Activated naive CD8-positive, alpha-beta T cell (primary cell): ENCODE measurements around the gene NLRC5.
"Not testable (repeated sequence)": the region's sequence is repeated elsewhere in the genome, so short reads cannot be mapped to it uniquely, and the experiment has no call there.

Source experiments
- H3K27ac Mint-ChIP-seq: one replicate; pipeline ENCODE4 v1.8.0; 2021; ENCODE audit warnings: mixed read lengths
- H3K27me3 Mint-ChIP-seq: one replicate; pipeline ENCODE4 v1.8.0; 2021; ENCODE audit warnings: mixed read lengths
- H3K36me3 Mint-ChIP-seq: one replicate; pipeline ENCODE4 v1.8.0; 2021; ENCODE audit warnings: mixed read lengths
- H3K4me1 Mint-ChIP-seq: one replicate; pipeline ENCODE4 v1.8.0; 2021; ENCODE audit warnings: low read depth, mixed read lengths
- H3K4me3 Mint-ChIP-seq: one replicate; pipeline ENCODE4 v1.8.0; 2021; ENCODE audit warnings: mild to moderate bottlenecking, mixed read lengths
- H3K9me3 Mint-ChIP-seq: one replicate; pipeline ENCODE4 v1.8.0; 2021; ENCODE audit warnings: low read depth, mixed read lengths

The NLRC5 gene

DNA sequence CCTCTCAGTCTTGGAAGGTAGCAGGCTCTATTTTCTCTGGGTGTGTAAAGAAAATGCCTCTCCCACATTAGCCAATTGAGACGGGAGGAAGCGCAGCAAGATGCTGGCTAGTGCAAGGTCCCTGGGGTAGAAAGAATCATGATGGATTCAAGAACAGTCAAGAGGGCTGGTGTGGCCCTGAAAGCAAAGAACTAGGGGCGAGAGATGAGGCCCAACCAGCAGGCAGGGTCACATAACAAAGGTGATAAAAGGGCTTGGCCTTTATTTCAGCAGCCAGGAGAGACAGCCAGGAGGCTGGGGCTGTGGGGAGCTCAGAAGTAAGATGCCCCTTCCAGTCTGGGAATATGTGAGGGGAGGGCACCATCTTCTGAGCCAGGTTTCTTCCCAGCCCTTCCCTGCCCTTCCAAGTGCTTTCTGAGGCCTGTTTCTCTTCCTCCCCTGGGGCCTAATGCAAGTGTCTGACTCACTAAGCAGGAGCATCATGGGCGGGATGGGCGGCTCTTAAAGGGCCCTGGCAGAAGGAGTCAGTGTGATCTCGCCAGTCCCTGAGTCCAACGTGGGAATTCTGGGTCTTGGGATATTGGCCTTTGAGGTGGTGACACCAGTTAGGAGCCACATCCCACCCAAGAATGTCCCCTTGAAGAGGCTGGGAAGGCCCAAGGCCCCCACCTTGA, 3.9 kb upstream of the NLRC5 start:
- Mint-ChIP-seq H3K4me3 (peak overlapping the region; percentile 96), H3K36me3 (peaks cover 38% of the 10 kb centered on the region), H3K27me3 (no peaks in the 10 kb centered on the region), H3K9me3 (no peaks in the 10 kb centered on the region), H3K4me1 (peaks cover 74% of the 10 kb centered on the region), H3K27ac (peak overlapping the region; percentile 100)

DNA sequence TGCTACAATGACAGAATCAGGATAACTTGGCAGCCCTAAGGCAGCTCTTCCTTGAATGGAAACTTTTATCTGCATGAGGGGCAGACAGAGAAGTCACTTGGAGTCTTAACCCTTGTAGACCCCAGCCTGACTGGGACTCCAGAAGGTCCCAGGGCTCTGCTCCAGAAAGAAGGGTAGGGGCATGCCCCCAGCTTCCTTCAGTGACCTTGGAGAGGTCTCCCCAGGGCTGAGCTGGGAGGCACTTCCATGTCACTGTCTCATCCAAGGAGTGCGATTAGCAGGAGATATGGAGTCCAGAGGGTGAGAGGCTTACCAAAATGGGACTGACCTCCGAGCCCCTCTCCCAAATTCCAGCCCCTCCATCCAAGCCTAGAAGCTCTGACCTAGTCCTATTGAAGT, 3.4 kb upstream of the NLRC5 start:
- Mint-ChIP-seq H3K4me3 (peak overlapping the region; percentile 96), H3K27me3 (no peaks in the 10 kb centered on the region), H3K4me1 (peaks cover 72% of the 10 kb centered on the region), H3K27ac (peak overlapping the region; percentile 100), H3K36me3 (peaks cover 41% of the 10 kb centered on the region), H3K9me3 (no peaks in the 10 kb centered on the region)

DNA sequence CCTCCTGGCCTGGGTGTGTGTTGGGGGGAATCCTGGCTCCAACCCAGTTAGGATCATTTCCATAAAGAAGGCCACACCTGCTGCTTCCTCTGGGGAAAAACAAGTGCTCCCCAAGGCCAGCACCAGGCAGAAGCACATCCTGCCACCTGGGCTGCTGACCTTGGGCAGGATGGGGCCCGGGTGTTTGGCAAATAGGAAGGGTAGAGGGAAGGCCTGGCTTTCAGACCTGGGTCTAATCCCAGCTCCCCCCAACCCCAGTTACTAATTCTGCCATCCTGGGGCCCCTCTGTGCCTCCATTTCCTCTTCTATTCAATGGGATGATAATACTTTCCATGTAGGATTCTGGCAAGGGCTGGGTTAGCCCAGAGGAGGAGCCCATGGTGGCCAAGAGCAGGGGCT, 3.0 kb upstream of the NLRC5 start:
- Mint-ChIP-seq H3K4me3 (peak overlapping the region; percentile 96), H3K4me1 (peaks cover 69% of the 10 kb centered on the region), H3K27ac (peak overlapping the region; percentile 100), H3K27me3 (no peaks in the 10 kb centered on the region), H3K36me3 (peaks cover 42% of the 10 kb centered on the region), H3K9me3 (no peaks in the 10 kb centered on the region)

DNA sequence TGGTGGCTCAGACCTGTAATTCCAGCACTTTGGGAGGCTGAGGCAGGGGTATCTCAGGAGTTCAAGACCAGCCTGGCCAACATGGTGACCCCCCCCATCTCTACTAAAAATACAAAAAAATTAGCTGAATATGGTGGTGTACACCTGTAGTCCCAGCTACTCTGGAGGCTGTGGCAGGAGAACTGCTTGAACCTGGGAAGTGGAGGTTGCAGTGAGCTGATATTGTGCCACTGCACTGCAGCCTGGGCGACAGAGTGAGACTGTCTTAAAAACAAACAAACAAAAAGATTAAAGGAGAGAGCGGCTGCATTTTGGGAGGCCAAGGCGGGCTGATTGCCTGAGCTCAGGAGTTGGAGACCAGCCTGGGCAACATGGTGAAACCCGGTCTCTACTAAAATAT, 2.4 kb upstream of the NLRC5 start:
- H3K27me3 Mint-ChIP-seq, H3K9me3 Mint-ChIP-seq: not testable (repeated sequence)
- Mint-ChIP-seq H3K4me1 (peaks cover 68% of the 10 kb centered on the region), H3K27ac (peak overlapping the region; percentile 100), H3K36me3 (peaks cover 43% of the 10 kb centered on the region), H3K4me3 (peak overlapping the region; percentile 96)

DNA sequence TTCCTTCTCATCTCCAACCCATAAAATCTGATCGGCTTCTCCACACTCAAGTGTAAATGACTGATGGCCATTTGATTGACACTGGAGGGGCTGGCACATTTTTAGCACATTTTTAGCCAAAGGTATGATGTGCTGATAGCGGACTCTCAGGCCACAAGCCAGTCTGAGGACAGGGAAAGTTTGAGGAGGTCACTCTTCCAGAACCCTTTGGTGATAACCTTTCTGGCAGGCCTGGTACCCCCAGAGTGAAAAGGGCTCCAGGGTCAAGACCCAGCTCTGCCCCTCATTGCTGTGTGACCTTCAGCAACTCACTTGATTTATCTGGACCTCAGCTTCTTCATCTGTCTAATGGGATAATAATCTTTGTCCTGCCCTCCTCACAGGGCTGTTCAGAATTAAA, 1.7 kb upstream of the NLRC5 start:
- Mint-ChIP-seq H3K36me3 (peaks cover 43% of the 10 kb centered on the region), H3K27me3 (no peaks in the 10 kb centered on the region)

DNA sequence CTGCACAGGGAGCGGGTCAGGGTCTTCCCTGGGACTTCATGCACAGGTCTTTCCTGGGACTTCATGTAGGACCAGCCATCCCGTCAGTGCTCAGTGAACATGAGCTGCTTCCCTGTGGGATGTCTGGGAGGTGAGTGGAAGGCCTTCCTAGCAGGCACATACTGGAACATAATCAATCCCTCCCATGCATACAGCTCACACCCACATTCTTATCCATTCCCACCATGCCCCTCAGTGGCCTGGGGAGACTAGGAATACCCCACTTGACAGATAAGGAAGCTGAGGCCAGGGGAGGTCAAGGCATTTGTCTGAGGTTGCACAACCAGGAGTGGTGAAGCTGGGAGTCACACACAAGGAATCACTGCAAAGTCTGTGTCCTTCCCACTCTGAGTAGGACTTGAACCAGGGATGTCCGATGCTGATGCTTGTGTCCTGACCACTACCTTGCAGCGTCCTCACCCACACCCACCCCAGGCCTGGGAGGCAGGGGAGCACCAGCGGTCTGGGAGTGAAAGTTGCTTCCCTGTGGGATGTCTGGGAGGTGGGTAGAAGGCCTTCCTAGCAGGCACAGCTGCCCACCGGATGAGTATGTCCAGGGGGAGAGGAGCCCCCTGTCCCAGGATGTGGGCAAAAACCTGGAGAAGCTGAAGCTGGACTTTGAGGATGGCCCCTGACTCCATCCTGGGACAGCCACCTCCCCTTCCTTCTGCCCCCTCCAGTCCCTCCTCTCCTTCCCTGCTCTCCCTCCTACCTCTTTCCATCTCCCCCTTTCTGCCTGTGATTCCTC, 1.0 kb upstream of the NLRC5 start:
- Mint-ChIP-seq H3K36me3 (peaks cover 44% of the 10 kb centered on the region), H3K27me3 (no peaks in the 10 kb centered on the region), H3K4me1 (peaks cover 63% of the 10 kb centered on the region), H3K9me3 (no peaks in the 10 kb centered on the region), H3K27ac (peak overlapping the region; percentile 100), H3K4me3 (peak overlapping the region; percentile 96)

More for the DNA sequence above, 1.7 kb upstream of the NLRC5 start:
- H3K4me1 Mint-ChIP-seq: peaks cover 63% of the 10 kb centered on the region
- peak overlapping the region; percentile 96 for H3K4me3 Mint-ChIP-seq
- peak overlapping the region; percentile 100 for H3K27ac Mint-ChIP-seq
- H3K9me3 Mint-ChIP-seq: no peaks in the 10 kb centered on the region

DNA sequence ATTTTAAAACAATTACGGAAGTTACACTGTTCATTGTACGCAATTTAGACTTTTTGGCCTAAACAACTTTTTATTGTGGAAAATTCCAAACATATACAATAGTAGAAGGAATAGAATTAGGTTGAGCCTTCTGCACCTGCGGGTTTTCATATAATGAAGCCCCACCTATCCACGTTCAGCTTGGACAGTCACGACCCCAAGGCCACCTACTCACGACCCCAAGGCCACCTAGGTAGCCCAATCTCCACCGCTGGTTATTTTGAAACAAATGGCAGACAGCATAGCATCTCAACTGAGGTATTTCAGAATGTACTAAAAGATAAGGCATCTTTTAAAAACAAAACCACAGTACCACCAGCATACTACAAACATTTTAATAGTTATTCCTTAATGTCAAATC, 631 bp downstream of the NLRC5 start:
- Mint-ChIP-seq H3K27me3 (no peaks in the 10 kb centered on the region), H3K27ac (peak overlapping the region; percentile 100), H3K36me3 (peaks cover 45% of the 10 kb centered on the region), H3K4me1 (peaks cover 63% of the 10 kb centered on the region), H3K9me3 (no peaks in the 10 kb centered on the region), H3K4me3 (peak overlapping the region; percentile 96)

DNA sequence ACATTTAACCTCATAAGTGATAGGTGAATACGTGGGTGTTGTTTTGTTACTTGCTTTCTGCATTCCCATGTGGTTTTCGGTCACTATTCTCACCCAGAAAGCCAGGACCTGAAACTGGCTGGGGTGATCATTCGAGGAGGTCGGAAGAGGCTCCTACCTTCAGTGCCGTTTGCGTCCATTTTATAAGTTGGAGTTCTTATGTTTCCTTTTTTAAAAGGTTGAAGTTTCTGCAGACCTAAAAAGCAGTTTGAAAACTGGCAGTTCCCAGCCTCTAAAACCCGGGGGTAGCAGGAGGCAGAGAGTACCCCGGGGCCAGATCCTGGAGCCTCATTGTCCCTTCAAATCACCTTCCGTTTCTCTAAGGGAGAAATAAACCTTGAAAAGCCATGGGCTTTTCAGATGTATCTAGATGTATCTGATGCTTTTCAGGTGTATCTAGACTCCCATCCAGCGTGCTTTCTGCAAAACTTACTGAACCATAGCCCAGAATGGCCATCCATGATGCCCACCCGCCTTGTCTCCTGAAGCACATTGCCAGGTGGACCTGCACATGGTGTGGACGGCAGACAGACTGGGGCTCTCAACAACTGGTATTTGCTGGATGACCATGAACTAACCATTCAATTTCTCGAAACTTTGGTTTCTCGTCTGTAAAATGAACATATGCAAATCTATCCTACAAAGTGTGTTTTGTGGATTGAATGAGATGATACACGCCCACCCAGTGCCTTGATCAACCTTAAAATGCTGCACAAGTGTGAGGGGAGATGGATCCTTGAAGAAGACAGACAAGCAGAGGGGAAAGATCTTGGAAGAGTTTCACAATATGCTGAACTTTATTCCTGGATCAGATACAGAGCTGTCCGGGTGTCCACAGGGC, 1.3 kb downstream of the NLRC5 start:
- peaks cover 63% of the 10 kb centered on the region for H3K4me1 Mint-ChIP-seq
- peak overlapping the region; percentile 100 for H3K27ac Mint-ChIP-seq
- H3K9me3 Mint-ChIP-seq: no peaks in the 10 kb centered on the region
- peaks cover 45% of the 10 kb centered on the region for H3K36me3 Mint-ChIP-seq
- H3K4me3 Mint-ChIP-seq: peak overlapping the region; percentile 96
- no peaks in the 10 kb centered on the region for H3K27me3 Mint-ChIP-seq

DNA sequence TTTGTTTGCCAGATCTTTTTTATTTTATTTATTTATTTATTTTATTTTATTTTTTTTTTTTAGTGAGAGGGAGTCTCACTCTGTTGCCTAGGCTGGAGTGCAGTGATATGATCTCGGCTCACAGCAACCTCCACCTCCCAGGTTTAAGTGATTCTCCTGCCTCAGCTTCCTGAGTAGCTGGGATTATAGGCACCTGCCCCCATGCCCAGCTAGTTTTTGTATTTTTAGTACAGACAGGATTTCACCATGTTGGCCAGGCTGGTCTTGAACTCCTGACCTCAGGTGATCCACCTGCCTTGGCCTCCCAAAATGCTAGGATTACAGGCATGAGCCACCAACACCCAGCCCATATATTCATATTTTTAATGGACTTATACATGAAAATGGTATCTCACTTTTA, 3.1 kb downstream of the NLRC5 start:
- peak overlapping the region; percentile 100 for H3K27ac Mint-ChIP-seq
- not testable (repeated sequence) for H3K27me3 Mint-ChIP-seq
- H3K4me1 Mint-ChIP-seq: peaks cover 66% of the 10 kb centered on the region

DNA sequence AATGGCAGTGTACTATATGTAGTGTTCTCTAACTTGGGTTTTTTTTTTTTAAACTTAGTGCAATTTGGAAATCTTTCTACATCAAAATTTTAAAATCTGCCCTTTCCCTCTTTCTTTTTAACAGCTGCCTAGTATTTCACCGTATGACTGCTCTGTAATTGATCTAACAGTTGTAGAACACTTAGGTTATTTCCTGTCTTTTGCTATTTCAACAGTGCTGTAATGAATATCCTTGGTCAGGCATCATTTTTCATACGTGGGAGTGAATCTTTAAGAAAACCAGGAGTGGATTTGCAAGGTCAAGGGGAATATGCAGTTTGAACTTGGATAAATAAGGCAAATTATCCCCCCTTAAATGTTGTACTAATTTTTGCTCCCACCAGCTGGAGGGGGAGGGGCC, 3.8 kb downstream of the NLRC5 start:
- H3K36me3 Mint-ChIP-seq: peaks cover 38% of the 10 kb centered on the region
- H3K9me3 Mint-ChIP-seq: no peaks in the 10 kb centered on the region
- H3K27me3 Mint-ChIP-seq: no peaks in the 10 kb centered on the region
- peak overlapping the region; percentile 96 for H3K4me3 Mint-ChIP-seq
- H3K27ac Mint-ChIP-seq: peak overlapping the region; percentile 93
- peaks cover 66% of the 10 kb centered on the region for H3K4me1 Mint-ChIP-seq

More for the DNA sequence above, 3.1 kb downstream of the NLRC5 start:
- Mint-ChIP-seq H3K4me3 (peak overlapping the region; percentile 96), H3K36me3 (peaks cover 44% of the 10 kb centered on the region)
- H3K9me3 Mint-ChIP-seq: not testable (repeated sequence)

DNA sequence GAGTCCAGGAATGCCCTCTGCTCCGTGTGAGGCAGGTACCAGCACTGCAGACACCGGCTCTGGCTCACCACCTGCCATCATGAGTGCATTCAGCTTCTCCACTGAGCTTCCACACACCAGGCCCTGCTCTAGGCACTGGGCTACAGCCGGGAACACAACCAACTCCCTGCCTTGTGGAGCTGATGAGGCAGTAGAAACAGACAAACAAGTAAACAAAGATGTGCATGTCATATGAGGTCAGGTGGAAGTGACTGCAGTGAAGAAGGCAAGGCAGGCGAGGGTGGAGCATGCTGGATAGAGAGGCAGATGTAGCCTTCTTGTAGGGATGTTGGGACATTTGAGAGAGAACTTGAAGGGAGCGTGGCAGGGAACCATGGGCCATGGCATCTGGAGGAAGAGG, 5.0 kb downstream of the NLRC5 start:
- no peaks in the 10 kb centered on the region for H3K27me3 Mint-ChIP-seq
- no peaks in the 10 kb centered on the region for H3K9me3 Mint-ChIP-seq
- H3K4me1 Mint-ChIP-seq: peaks cover 77% of the 10 kb centered on the region
- H3K27ac Mint-ChIP-seq: peak overlapping the region; percentile 93
- H3K36me3 Mint-ChIP-seq: peaks cover 40% of the 10 kb centered on the region
- peak overlapping the region; percentile 96 for H3K4me3 Mint-ChIP-seq

DNA sequence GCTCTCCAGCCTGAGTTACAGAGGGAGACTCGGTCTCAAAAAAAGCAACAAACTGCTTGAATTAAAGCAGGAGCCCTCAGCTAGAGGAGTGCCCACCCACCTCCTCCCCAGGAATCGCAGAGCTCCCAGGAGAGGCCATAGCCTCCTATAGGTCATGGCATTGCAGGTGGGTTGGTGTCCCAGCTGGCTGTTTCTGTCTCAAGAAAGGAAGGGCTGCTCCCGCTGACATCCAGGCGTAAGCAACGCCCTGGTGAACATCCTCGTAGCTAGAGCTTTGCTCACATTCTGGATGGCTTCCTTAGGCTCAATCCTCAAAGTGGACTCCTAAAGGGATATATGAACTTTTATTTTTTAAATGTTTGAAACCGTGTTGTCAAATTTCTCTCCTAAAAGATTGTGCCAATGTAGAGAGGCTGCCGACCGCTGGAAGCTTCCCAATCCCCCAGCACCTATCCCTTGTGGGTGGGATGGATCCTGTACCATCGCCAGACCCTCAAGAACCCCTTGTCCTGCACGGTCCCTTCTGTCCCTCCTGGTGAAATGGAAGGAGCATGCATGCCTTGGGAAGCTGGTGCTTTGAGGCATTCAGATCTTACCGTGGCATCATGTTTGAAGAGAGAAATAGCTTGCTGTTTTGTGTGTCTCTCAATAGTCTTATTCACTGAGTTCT, 5.9 kb downstream of the NLRC5 start:
- Mint-ChIP-seq H3K9me3 (no peaks in the 10 kb centered on the region), H3K4me3 (peak overlapping the region; percentile 96), H3K4me1 (peaks cover 85% of the 10 kb centered on the region), H3K27ac (peak overlapping the region; percentile 93), H3K27me3 (no peaks in the 10 kb centered on the region), H3K36me3 (peaks cover 37% of the 10 kb centered on the region)

DNA sequence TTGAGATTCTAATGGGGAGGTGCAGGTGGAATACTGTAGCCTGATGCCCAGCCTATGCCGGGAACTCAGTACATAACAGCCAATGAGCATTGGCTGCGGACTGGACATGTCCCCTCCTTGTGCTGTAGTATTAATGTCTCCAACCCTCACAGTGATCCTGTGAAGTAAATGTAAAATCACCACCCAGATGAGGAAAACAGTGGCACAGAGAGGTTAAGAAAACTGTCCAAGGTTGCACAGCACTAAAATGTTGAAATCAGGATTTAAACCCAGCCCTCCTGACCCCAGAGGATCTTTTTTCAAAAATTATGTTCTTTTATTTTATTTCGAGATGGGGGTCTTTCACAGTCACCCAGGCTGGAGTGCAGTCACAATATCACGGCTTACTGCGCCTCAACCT, 7.9 kb downstream of the NLRC5 start:
- H3K27ac Mint-ChIP-seq: peak overlapping the region; percentile 97
- peaks cover 3% of the 10 kb centered on the region for H3K9me3 Mint-ChIP-seq
- H3K36me3 Mint-ChIP-seq: peaks cover 27% of the 10 kb centered on the region
- no peaks in the 10 kb centered on the region for H3K27me3 Mint-ChIP-seq
- H3K4me1 Mint-ChIP-seq: peaks cover 92% of the 10 kb centered on the region
- H3K4me3 Mint-ChIP-seq: peak overlapping the region; percentile 65

DNA sequence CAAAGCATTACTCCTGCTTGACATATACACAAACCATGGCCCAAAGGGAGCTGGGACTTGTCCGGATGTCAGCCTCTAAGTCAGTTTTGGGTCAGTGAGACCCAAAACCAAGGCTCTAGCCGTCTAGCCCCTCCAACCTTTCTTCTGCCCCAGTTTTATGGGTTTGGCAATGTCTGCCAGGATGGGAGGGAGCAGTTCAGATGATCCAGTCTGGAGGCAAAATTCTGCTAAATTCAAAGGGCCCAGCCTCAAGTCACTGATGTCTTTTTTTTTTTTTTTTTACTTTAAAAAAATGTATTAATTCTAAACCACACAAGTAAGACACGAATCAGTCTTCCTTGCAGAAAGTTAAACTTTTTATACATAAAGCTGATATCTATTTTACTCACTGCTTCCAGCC, 8.6 kb downstream of the NLRC5 start:
- no peaks in the 10 kb centered on the region for H3K27me3 Mint-ChIP-seq
- peaks cover 94% of the 10 kb centered on the region for H3K4me1 Mint-ChIP-seq
- H3K4me3 Mint-ChIP-seq: peak overlapping the region; percentile 65
- peak overlapping the region; percentile 97 for H3K27ac Mint-ChIP-seq
- H3K36me3 Mint-ChIP-seq: peaks cover 25% of the 10 kb centered on the region
- H3K9me3 Mint-ChIP-seq: peaks cover 3% of the 10 kb centered on the region
